ENCODE data around the gene CLC.
A peak's percentile ranks its signal among the peaks of the same experiment; 100 is the strongest.
"Not testable (repeated sequence)": the region's sequence is repeated elsewhere in the genome, so short reads cannot be mapped to it uniquely, and the experiment has no call there.

Gene CLC

DNA sequence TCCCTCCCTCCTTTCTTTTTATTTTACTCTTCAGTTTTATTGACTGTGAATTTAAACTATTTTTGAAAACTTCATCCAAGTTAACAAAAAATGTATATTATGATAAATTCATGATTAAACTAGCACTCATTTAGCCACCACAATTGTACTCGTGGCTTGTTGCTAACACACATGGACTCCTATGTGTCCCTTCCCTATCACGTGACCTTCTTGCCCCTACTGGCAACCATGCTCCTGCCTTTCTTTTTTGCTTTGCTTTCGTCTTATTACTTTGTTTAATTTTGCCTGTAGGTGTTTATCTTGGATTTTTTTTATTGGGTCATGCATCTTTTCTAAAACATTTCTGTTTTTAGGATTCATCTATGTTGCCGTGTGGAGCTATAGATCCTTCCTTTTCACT is 8.2 kb downstream of the CLC start:
- no peak for DNase-seq (ENCODE audit: low read depth)

GRCh38 chr19:39728040-39728439 is 9.8 kb downstream of the CLC start:
- no peak for DNase-seq (ENCODE audit: low read depth)

GRCh38 chr19:39727070-39727800 is 10.6 kb downstream of the CLC start:
- DNase-seq (ENCODE audit: low read depth), result no peak

- no peak for DNase-seq (ENCODE audit: low read depth)
Observed at GRCh38 chr19:39725995-39726394, 11.8 kb downstream of the CLC start.

GRCh38 chr19:39720144-39720543 is 17.7 kb downstream of the CLC start:
- DNase-seq (ENCODE audit: low read depth), result not testable (repeated sequence)

- DNase-seq (ENCODE audit: low read depth), result no peak
Observed at GRCh38 chr19:39710333-39710890, 27.4 kb downstream of the CLC start.

- DNase-seq (ENCODE audit: low read depth), result no peak
Observed at GRCh38 chr19:39709026-39709872, 28.6 kb downstream of the CLC start.

GRCh38 chr19:39708594-39708993 is 29.2 kb downstream of the CLC start:
- no peak for DNase-seq (ENCODE audit: low read depth)

DNA sequence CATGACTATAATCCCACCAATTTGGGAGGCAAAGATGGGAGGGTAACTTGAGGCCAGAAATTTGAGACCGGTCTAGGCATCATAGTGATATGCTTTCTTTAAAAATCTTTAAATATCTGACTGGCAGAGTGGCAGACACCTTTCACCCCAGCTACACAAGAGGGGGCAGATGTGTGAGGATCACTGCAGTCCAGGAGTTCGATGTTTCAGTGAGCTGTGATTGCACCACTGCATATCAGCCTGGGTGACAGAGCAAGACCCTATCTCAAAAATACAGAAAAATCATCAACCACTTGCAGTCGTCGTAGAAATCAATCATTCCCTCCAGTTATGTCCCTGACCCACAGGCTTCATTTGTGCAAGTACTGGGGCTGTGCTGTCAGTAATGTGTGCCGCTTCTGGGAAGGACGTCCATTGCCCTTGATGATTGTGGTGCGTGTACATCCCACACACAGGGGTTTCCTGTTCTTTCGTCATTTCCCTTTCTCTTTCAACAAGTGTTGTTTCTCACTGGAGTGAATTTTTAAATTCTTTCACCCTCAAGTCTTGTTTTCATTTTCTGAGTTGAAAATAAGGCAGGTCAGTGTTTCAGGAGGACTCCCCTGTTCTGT is 32.1 kb downstream of the CLC start:
- no peak for DNase-seq (ENCODE audit: low read depth)

- DNase-seq (ENCODE audit: low read depth), result no peak
Observed at GRCh38 chr19:39704181-39705044, 33.4 kb downstream of the CLC start, which contains the start of gene LGALS14. Gene LGALS14 (plus strand): TSS chr19:39704481. CDS start chr19:39704529, 48 bp downstream.

- no peak for DNase-seq (ENCODE audit: low read depth)
Observed at GRCh38 chr19:39701291-39701690, 36.5 kb downstream of the CLC start.

DNA sequence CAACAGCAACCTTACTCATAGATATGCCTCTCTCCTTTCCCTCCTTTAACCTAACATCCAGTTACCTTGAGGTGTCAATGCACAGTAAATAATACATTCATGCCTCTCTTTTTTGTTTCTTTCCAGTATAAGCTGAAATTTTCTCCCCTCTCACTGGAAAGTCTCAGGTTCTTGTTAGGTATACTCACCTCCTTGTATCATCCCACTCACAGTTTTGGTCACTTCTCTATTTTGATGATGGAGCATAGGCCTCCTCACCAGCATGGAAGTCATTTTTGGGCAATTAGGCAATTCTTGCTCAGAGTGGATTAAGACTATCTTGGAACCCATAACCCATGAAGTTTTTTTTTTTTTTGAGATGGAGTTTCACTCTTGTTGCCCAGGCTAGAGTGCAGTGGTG is 39.3 kb downstream of the CLC start:
- DNase-seq (ENCODE audit: low read depth), result no peak

- DNase-seq (ENCODE audit: low read depth), result peak; percentile 2
Observed at GRCh38 chr19:39696387-39696786, 41.4 kb downstream of the CLC start.

- DNase-seq (ENCODE audit: low read depth), result no peak
Observed at GRCh38 chr19:39695759-39696158, 42.1 kb downstream of the CLC start.

GRCh38 chr19:39692822-39693221 is 45.0 kb downstream of the CLC start:
- no peak for DNase-seq (ENCODE audit: low read depth)

- no peak for DNase-seq (ENCODE audit: low read depth)
Observed at GRCh38 chr19:39692166-39692565, 45.7 kb downstream of the CLC start.

DNA sequence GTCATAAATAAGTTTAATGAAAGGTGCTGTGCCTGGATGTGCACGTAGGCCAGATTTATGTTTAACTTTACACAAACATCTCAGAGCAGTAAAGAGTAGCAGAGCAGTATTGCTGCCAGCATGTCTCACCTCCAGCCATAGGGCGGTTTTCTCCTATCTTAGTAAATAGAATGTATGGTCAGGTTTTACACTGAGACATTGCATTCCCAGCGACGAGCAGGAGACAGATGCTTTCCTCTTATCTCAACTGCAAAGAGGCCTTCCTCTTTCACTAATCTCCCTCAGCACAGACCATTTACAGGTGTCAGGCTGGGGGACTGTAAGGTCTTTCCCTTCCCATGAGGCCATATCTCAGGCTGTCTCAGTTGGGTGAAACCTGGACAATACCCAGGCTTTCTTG is 49.2 kb downstream of the CLC start:
- not testable (repeated sequence) for DNase-seq (ENCODE audit: low read depth)

DNA sequence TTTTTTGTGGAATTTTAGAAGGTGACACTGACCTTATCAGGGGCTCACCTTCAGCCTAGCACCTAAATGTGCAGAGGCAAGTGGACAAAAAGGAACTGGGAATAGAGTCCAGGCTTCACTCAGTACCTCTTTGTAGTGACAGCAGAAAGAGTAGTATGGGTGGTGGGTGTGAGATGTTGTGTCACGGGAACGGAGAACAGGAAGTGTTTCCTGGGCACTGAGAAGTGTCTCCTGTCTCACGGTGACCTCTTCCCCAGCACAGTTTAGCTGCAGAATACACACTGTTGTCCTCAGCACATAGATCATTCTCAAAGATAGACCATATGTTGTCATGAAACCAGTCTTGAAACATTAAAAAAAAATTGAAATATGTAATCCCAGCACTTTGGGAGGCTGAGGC is 51.1 kb downstream of the CLC start:
- DNase-seq (ENCODE audit: low read depth), result no peak

DNA sequence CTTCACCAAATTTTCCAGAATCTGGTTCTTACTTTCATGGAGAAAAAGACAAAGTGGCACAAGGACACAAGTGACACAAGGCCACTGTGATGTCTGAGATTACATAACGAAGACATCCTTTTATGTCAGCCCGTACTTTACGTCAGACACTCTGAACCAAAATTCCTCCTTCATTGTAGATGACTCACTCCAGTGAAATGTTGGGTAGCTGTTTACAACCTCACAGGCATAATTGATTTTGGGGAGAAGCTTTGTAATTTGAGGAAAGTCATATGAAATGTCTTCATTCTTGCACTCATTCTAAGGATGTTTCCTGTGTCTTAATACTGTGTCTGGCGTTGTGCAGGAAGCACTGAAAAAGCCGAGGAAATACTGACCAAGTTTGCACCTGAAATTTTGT is 53.6 kb downstream of the CLC start:
- no peak for DNase-seq (ENCODE audit: low read depth)

DNA sequence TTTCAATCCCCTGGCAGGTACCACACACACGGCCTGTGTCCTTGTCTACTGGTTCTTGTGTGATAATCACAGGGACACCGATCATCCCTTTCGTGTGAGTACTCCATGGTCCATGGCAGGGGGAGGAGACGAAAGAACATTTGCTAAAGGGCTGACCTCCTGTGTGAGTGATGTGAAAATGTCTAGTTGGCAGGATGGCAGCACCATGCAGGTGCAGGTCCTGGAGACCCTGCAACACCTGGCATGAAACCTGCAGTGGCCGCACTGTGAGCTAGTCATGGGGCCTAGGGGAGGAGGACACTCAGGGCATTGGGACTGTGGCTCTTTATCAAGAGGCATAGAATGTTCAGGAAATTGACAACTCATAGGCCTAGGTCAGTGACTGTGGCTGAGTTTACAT is 56.4 kb downstream of the CLC start:
- DNase-seq (ENCODE audit: low read depth), result no peak
